ENCODE results near the gene TFG. TPM values are rescaled to one million over a fixed set of nuclear protein-coding genes. Genes with fewer than 3 reads are reported as not detected.

TFG gene
- total and polyA plus RNA-seq, 2 experiments from 2014 or later = 87.6 to 88.5 TPM

- TF ChIP-seq, protein P1, sequence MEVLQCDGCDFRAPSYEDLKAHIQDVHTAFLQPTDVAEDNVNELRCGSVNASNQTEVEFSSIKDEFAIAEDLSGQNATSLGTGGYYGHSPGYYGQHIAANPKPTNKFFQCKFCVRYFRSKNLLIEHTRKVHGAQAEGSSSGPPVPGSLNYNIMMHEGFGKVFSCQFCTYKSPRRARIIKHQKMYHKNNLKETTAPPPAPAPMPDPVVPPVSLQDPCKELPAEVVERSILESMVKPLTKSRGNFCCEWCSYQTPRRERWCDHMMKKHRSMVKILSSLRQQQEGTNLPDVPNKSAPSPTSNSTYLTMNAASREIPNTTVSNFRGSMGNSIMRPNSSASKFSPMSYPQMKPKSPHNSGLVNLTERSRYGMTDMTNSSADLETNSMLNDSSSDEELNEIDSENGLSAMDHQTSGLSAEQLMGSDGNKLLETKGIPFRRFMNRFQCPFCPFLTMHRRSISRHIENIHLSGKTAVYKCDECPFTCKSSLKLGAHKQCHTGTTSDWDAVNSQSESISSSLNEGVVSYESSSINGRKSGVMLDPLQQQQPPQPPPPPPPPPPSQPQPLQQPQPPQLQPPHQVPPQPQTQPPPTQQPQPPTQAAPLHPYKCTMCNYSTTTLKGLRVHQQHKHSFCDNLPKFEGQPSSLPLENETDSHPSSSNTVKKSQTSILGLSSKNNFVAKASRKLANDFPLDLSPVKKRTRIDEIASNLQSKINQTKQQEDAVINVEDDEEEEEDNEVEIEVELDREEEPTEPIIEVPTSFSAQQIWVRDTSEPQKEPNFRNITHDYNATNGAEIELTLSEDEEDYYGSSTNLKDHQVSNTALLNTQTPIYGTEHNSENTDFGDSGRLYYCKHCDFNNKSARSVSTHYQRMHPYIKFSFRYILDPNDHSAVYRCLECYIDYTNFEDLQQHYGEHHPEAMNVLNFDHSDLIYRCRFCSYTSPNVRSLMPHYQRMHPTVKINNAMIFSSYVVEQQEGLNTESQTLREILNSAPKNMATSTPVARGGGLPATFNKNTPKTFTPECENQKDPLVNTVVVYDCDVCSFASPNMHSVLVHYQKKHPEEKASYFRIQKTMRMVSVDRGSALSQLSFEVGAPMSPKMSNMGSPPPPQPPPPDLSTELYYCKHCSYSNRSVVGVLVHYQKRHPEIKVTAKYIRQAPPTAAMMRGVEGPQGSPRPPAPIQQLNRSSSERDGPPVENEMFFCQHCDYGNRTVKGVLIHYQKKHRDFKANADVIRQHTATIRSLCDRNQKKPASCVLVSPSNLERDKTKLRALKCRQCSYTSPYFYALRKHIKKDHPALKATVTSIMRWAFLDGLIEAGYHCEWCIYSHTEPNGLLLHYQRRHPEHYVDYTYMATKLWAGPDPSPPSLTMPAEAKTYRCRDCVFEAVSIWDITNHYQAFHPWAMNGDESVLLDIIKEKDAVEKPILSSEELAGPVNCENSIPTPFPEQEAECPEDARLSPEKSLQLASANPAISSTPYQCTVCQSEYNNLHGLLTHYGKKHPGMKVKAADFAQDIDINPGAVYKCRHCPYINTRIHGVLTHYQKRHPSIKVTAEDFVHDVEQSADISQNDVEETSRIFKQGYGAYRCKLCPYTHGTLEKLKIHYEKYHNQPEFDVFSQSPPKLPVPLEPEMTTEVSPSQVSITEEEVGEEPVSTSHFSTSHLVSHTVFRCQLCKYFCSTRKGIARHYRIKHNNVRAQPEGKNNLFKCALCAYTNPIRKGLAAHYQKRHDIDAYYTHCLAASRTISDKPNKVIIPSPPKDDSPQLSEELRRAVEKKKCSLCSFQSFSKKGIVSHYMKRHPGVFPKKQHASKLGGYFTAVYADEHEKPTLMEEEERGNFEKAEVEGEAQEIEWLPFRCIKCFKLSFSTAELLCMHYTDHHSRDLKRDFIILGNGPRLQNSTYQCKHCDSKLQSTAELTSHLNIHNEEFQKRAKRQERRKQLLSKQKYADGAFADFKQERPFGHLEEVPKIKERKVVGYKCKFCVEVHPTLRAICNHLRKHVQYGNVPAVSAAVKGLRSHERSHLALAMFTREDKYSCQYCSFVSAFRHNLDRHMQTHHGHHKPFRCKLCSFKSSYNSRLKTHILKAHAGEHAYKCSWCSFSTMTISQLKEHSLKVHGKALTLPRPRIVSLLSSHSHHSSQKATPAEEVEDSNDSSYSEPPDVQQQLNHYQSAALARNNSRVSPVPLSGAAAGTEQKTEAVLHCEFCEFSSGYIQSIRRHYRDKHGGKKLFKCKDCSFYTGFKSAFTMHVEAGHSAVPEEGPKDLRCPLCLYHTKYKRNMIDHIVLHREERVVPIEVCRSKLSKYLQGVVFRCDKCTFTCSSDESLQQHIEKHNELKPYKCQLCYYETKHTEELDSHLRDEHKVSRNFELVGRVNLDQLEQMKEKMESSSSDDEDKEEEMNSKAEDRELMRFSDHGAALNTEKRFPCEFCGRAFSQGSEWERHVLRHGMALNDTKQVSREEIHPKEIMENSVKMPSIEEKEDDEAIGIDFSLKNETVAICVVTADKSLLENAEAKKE (CRISPR knock-in tag; IDR thresholded peaks at IDR 0.05) = no peak
- TF ChIP-seq NANOG (IDR thresholded peaks at IDR 0.05; ENCODE audit: borderline replicate concordance) (no peak), JUNB (IDR thresholded peaks at IDR 0.05; ENCODE audit: unreplicated experiment) (no peak), ZNF114 (CRISPR knock-in tag; IDR thresholded peaks at IDR 0.05) (no peak), ZNF331 (CRISPR knock-in tag; IDR thresholded peaks at IDR 0.05; ENCODE audit: low read depth) (no peak), CREB1 (CRISPR knock-in tag; IDR thresholded peaks at IDR 0.05; ENCODE audit: low read depth) (no peak)
Measured at GRCh38 chr3:100782348-100782747, 73.1 kb downstream of the TFG start (continued).

- ATAC-seq (no peak), DNase-seq (ENCODE audit: low spot score) (no peak)
- H2AFZ ChIP-seq = peak overlapping the region; percentile 60; the same call in 1 of the 2 replicates
- H3K27ac Mint-ChIP-seq = no peak overlapping the region
- H3K9me3 Mint-ChIP-seq = peaks cover 4% of the 10 kb centered on the region; the same call in 2 of the 3 replicates
- no peaks in the 10 kb centered on the region for H3K36me3 Mint-ChIP-seq (ENCODE audit: low read depth)
- H3K4me3 ChIP-seq = no peak overlapping the region
- no peaks in the 10 kb centered on the region for H3K36me3 ChIP-seq (ENCODE audit: insufficient read depth)
- H3F3A ChIP-seq (replicated peaks; ENCODE audit: low read depth) = no peaks in the 10 kb centered on the region
- no peaks in the 10 kb centered on the region for H4K20me1 ChIP-seq (replicated peaks; ENCODE audit: insufficient read depth)
- H3K4me3 Mint-ChIP-seq = no peak overlapping the region
- H3K27ac ChIP-seq (ENCODE audit: low read depth) = no peak overlapping the region
- no peaks in the 10 kb centered on the region for H3K4me1 Mint-ChIP-seq
- no peaks in the 10 kb centered on the region for H3K4me1 ChIP-seq (ENCODE audit: insufficient read depth)
- no peaks in the 10 kb centered on the region for H3K27me3 ChIP-seq (ENCODE audit: insufficient read depth)
- no peak overlapping the region for H3K4me2 ChIP-seq
- no peaks in the 10 kb centered on the region for H3K27me3 Mint-ChIP-seq (ENCODE audit: insufficient read depth, low read depth, poor library complexity)
- no peaks in the 10 kb centered on the region for H3K79me2 ChIP-seq (replicated peaks; ENCODE audit: insufficient read depth)
- no peaks in the 10 kb centered on the region for H3K9me2 ChIP-seq (ENCODE audit: insufficient read depth)
- TF ChIP-seq ETS1 (IDR thresholded peaks at IDR 0.05) (no peak), JUNB (IDR thresholded peaks at IDR 0.05; ENCODE audit: unreplicated experiment) (no peak), STAT1 (IDR thresholded peaks at IDR 0.05; ENCODE audit: unreplicated experiment) (no peak), POLR2AphosphoS5 (IDR thresholded peaks at IDR 0.05; ENCODE audit: low read depth) (no peak), CTCF (conservative IDR thresholded peaks at IDR 0.05; ENCODE audit: low read depth in 2 of 2) (no peak), NANOG (IDR thresholded peaks at IDR 0.05; ENCODE audit: borderline replicate concordance) (no peak), ZNF114 (CRISPR knock-in tag; IDR thresholded peaks at IDR 0.05) (no peak), EZH2 (IDR thresholded peaks at IDR 0.05; ENCODE audit: low read depth, unreplicated experiment) (no peak), CREB1 (CRISPR knock-in tag; IDR thresholded peaks at IDR 0.05; ENCODE audit: low read depth) (no peak), EZH2phosphoT487 (IDR thresholded peaks at IDR 0.05; ENCODE audit: unreplicated experiment) (no peak), ZNF331 (CRISPR knock-in tag; IDR thresholded peaks at IDR 0.05; ENCODE audit: low read depth) (no peak)
- TF ChIP-seq, protein P2, sequence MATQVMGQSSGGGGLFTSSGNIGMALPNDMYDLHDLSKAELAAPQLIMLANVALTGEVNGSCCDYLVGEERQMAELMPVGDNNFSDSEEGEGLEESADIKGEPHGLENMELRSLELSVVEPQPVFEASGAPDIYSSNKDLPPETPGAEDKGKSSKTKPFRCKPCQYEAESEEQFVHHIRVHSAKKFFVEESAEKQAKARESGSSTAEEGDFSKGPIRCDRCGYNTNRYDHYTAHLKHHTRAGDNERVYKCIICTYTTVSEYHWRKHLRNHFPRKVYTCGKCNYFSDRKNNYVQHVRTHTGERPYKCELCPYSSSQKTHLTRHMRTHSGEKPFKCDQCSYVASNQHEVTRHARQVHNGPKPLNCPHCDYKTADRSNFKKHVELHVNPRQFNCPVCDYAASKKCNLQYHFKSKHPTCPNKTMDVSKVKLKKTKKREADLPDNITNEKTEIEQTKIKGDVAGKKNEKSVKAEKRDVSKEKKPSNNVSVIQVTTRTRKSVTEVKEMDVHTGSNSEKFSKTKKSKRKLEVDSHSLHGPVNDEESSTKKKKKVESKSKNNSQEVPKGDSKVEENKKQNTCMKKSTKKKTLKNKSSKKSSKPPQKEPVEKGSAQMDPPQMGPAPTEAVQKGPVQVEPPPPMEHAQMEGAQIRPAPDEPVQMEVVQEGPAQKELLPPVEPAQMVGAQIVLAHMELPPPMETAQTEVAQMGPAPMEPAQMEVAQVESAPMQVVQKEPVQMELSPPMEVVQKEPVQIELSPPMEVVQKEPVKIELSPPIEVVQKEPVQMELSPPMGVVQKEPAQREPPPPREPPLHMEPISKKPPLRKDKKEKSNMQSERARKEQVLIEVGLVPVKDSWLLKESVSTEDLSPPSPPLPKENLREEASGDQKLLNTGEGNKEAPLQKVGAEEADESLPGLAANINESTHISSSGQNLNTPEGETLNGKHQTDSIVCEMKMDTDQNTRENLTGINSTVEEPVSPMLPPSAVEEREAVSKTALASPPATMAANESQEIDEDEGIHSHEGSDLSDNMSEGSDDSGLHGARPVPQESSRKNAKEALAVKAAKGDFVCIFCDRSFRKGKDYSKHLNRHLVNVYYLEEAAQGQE (IDR thresholded peaks at IDR 0.05; ENCODE audit: unreplicated experiment) = no peak
Measured at GRCh38 chr3:100782906-100783305, 73.6 kb downstream of the TFG start.
